Spleen (tissue), 11 donors: ENCODE results near the gene NTMT2. TPM values are rescaled to one million over a fixed set of nuclear protein-coding genes. Genes with fewer than 3 reads are reported as not detected.

Experiments used
- DNase-seq: peaks from one replicate; pipeline ENCODE4 v3.0.0-alpha.2; 2020
- H3K27ac ChIP-seq, 8 donors: fragments of 200-600 bp; sonication (generic) in 7 of 8; 1 replicate in 4 of 8; 2 replicates in 4 of 8; pipeline versions ENCODE4 v1.5.0 to v1.8.0; 2016 to 2021; ENCODE audit warnings: inconsistent platforms in 4 of 8, mild to moderate bottlenecking in 4 of 8, moderate library complexity in 1 of 8
- H3K27me3 ChIP-seq, 7 donors: fragments of 200-600 bp; sonication (generic) in 6 of 7; replicated peaks in 1 of 7; 1 replicate in 4 of 7; 2 replicates in 3 of 7; pipeline versions ENCODE4 v1.5.0 to v1.8.0; 2016 to 2021; ENCODE audit warnings: inconsistent platforms in 3 of 7, mild to moderate bottlenecking in 1 of 7
- H3K36me3 ChIP-seq, 6 donors: fragments of 200-600 bp; sonication (generic) in 5 of 6; 1 replicate in 4 of 6; 2 replicates in 2 of 6; pipeline versions ENCODE4 v1.5.0 to v1.8.0; 2016 to 2021; ENCODE audit warnings: inconsistent platforms in 2 of 6
- H3K4me1 ChIP-seq, 6 donors: fragments of 200-600 bp; sonication (generic) in 5 of 6; 1 replicate in 3 of 6; 2 replicates in 3 of 6; pipeline versions ENCODE4 v1.5.0 to v1.8.0; 2016 to 2021; ENCODE audit warnings: inconsistent platforms in 3 of 6
- H3K4me3 ChIP-seq, 8 donors: fragments of 200-600 bp; sonication (generic) in 7 of 8; 1 replicate in 4 of 8; 2 replicates in 4 of 8; pipeline versions ENCODE4 v1.5.0 to v1.8.0; 2016 to 2021; ENCODE audit warnings: inconsistent platforms in 4 of 8, mild to moderate bottlenecking in 4 of 8, moderate library complexity in 2 of 8
- H3K9me3 ChIP-seq, 8 donors: fragments of 200-600 bp; sonication (generic) in 7 of 8; 1 replicate in 4 of 8; 2 replicates in 4 of 8; pipeline versions ENCODE4 v1.5.0 to v1.8.0; 2016 to 2021; ENCODE audit warnings: inconsistent platforms in 4 of 8
- CTCF ChIP-seq, 11 experiments: fragments of 200-600 bp in 7 of 11; fragments of 450-650 bp in 4 of 11; sonication (generic) in 4 of 11; IDR thresholded peaks in 8 of 11; conservative IDR thresholded peaks in 3 of 11; 1 replicate in 7 of 11; 2 replicates in 4 of 11; pipeline versions ENCODE4 v1.4.0 to v1.8.0; 2016 to 2021; ENCODE audit warnings: antibody characterized with exemption in 11 of 11, inconsistent platforms in 4 of 11, mild to moderate bottlenecking in 1 of 11
- POLR2A ChIP-seq, 3 donors: fragments of 450-650 bp; IDR thresholded peaks; one replicate each; pipeline ENCODE4 v1.5.1; 2017; ENCODE audit warnings: antibody characterized with exemption in 3 of 3, mild to moderate bottlenecking in 1 of 3
- POLR2AphosphoS5 ChIP-seq, 3 donors: sonication (generic); formaldehyde crosslinking; IDR thresholded peaks; one replicate each; pipeline ENCODE4 v1.5.1; 2017; ENCODE audit warnings: antibody characterized with exemption in 3 of 3
- WGBS, 5 donors: extraction: QIAGEN DNeasy Blood & Tissue Kit in 3 of 5; methylation state at CpG; one replicate each; pipeline versions ENCODE4 v1.1.5 to v1.1.7; 2013 to 2018; 5-methylcytosine and 5-hydroxymethylcytosine counted together
- intact Hi-C: fragments of 100-400 bp; cut with DNase I; formaldehyde crosslinking; loops from one replicate; pipeline ENCODE4 v1.15.0; 2023; ENCODE audit warnings: low total_unique reads
- polyA plus RNA-seq, 3 donors: library from polyadenylated mRNA; stranded (reverse); fragments of 200-250 nt; gene quantifications; one replicate each; pipeline ENCODE4 v1.2.1, GENCODE V29; 2013
- total RNA-seq, 7 donors: library from RNA; depleted of rRNA in 3 of 7; stranded (reverse); fragments of >200 nt in 3 of 7; fragmentation: NEBNext Ultra II Directional in 4 of 7; extraction: Animal tissue kit (Norgen Biotek cat#: 25700) in 4 of 7; gene quantifications; one replicate each; pipeline versions ENCODE4 v1.1.0 to v1.2.1, GENCODE V29; 2016 to 2021
- donor health status: healthy with polysubstance abuse.
- donor health status: DM: no; HTN: no; CAD: no; lungs with moderate emphysema.
- donor health status: DM: no; HTN: no; CAD: no.
- donor health status: Bipolar disorder and iron deficiency.
- donor health status: healthy.
- donor health status: DM: no; HTN: no; CAD: no.
- donor health status: DM: yes; HTN: yes; CAD: no.

Gene NTMT2
- total and polyA plus RNA-seq, 10 donors, result not detected

- Histone ChIP-seq H3K4me1 (no peaks in the 10 kb centered on the region), H3K27ac (no peak overlapping the region), H3K9me3 (peaks cover 0 to 11% (median 0%) of the 10 kb centered on the region in 8 donors), H3K36me3 (no peaks in the 10 kb centered on the region), H3K4me3 (no peak overlapping the region), H3K27me3 (no peaks in the 10 kb centered on the region)
- no peak for DNase-seq
- TF ChIP-seq POLR2A (IDR thresholded peaks at IDR 0.05) (no peak), CTCF (IDR thresholded peaks at IDR 0.05 in 8 of 11, conservative IDR thresholded peaks at IDR 0.05 in 3 of 11) (no peak), POLR2AphosphoS5 (IDR thresholded peaks at IDR 0.05) (no peak)
- 58 to 72% (median 64%) methylated on average over 2 of the region's 2 CpGs for WGBS, 5 donors
- intact Hi-C loops, result no loop called here
These were observed 36.7 kb downstream of the NTMT2 start for GRCh38 chr1:170182442-170182841.

GRCh38 chr1:170192546-170192945, 46.8 kb downstream of the NTMT2 start:
- no peak for DNase-seq
- Histone ChIP-seq H3K4me3 (no peak overlapping the region), H3K27ac (no peak overlapping the region), H3K36me3 (no peaks in the 10 kb centered on the region), H3K27me3 (peaks cover 0 to 5% (median 0%) of the 10 kb centered on the region in 7 donors), H3K4me1 (no peaks in the 10 kb centered on the region), H3K9me3 (peaks cover 0 to 37% (median 20%) of the 10 kb centered on the region in 8 donors)
- no peak for TF ChIP-seq CTCF (IDR thresholded peaks at IDR 0.05 in 8 of 11, conservative IDR thresholded peaks at IDR 0.05 in 3 of 11)
- TF ChIP-seq POLR2AphosphoS5 (IDR thresholded peaks at IDR 0.05), result no peak
- no peak for TF ChIP-seq POLR2A (IDR thresholded peaks at IDR 0.05)
- intact Hi-C loops, result no loop called here

GRCh38 chr1:170194451-170194850, 48.7 kb downstream of the NTMT2 start:
- WGBS, 5 donors, result 75 to 84% (median 77%) methylated on average over 1 of the region's 1 CpG
- intact Hi-C loops, result no loop called here
- TF ChIP-seq POLR2A (IDR thresholded peaks at IDR 0.05) (no peak), CTCF (IDR thresholded peaks at IDR 0.05 in 8 of 11, conservative IDR thresholded peaks at IDR 0.05 in 3 of 11) (no peak), POLR2AphosphoS5 (IDR thresholded peaks at IDR 0.05) (no peak)
- Histone ChIP-seq H3K4me1 (no peaks in the 10 kb centered on the region), H3K9me3 (peaks cover 0 to 24% (median 17%) of the 10 kb centered on the region in 8 donors), H3K27me3 (peaks cover 0 to 6% (median 0%) of the 10 kb centered on the region in 7 donors), H3K27ac (no peak overlapping the region), H3K36me3 (no peaks in the 10 kb centered on the region), H3K4me3 (no peak overlapping the region)
- DNase-seq, result no peak

GRCh38 chr1:170196490-170197236, 50.9 kb downstream of the NTMT2 start:
- TF ChIP-seq CTCF (IDR thresholded peaks at IDR 0.05 in 8 of 11, conservative IDR thresholded peaks at IDR 0.05 in 3 of 11), result no peak
- TF ChIP-seq POLR2AphosphoS5 (IDR thresholded peaks at IDR 0.05), result no peak
- no peak for TF ChIP-seq POLR2A (IDR thresholded peaks at IDR 0.05)
- Histone ChIP-seq H3K27ac (no peak overlapping the region), H3K9me3 (peaks cover 0 to 3% (median 0%) of the 10 kb centered on the region in 8 donors), H3K4me1 (no peaks in the 10 kb centered on the region), H3K4me3 (no peak overlapping the region), H3K27me3 (peaks cover 0 to 6% (median 0%) of the 10 kb centered on the region in 7 donors), H3K36me3 (no peaks in the 10 kb centered on the region)
- intact Hi-C loops, result no loop called here
- DNase-seq, result no peak
- 58 to 83% (median 64%) methylated on average over 2 of the region's 2 CpGs for WGBS, 5 donors
